GM21515 (cell line): ENCODE results near the gene EDAR.

Source experiments
- ATAC-seq: cut with Tn5 transposase; IDR thresholded peaks from one replicate; pipeline ENCODE4 v1.9.1; 2021; ENCODE audit not compliant: unreplicated experiment

EDAR gene

GRCh38 chr2:108969856-108970255, 19.2 kb downstream of the EDAR start:
- no peak for ATAC-seq

GRCh38 chr2:108968619-108969018, 20.4 kb downstream of the EDAR start:
- no peak for ATAC-seq

GRCh38 chr2:108967757-108968156, 21.3 kb downstream of the EDAR start:
- ATAC-seq = no peak

- no peak for ATAC-seq
Measured at GRCh38 chr2:108965540-108966289, 23.3 kb downstream of the EDAR start.

GRCh38 chr2:108963057-108963456, 26.0 kb downstream of the EDAR start:
- no peak for ATAC-seq

- no peak for ATAC-seq
Measured at GRCh38 chr2:108961796-108962195, 27.2 kb downstream of the EDAR start.

GRCh38 chr2:108960006-108960405, 29.0 kb downstream of the EDAR start:
- ATAC-seq = no peak

GRCh38 chr2:108959401-108959800, 29.6 kb downstream of the EDAR start:
- no peak for ATAC-seq

- no peak for ATAC-seq
Measured at GRCh38 chr2:108958632-108959341, 30.2 kb downstream of the EDAR start.

GRCh38 chr2:108958002-108958401, 31.0 kb downstream of the EDAR start:
- no peak for ATAC-seq

GRCh38 chr2:108956375-108956774, 32.6 kb downstream of the EDAR start:
- ATAC-seq = no peak

GRCh38 chr2:108950369-108951135, 38.5 kb downstream of the EDAR start:
- ATAC-seq = no peak

GRCh38 chr2:108949316-108950239, 39.4 kb downstream of the EDAR start:
- no peak for ATAC-seq

GRCh38 chr2:108947271-108947907, 41.6 kb downstream of the EDAR start:
- ATAC-seq = no peak

- no peak for ATAC-seq
Measured at GRCh38 chr2:108946442-108946841, 42.6 kb downstream of the EDAR start.

GRCh38 chr2:108945969-108946368, 43.1 kb downstream of the EDAR start:
- ATAC-seq = no peak

GRCh38 chr2:108944601-108945331, 44.3 kb downstream of the EDAR start:
- no peak for ATAC-seq

- no peak for ATAC-seq
Measured at GRCh38 chr2:108943751-108944150, 45.3 kb downstream of the EDAR start.

- no peak for ATAC-seq
Measured at GRCh38 chr2:108942888-108943287, 46.1 kb downstream of the EDAR start.
